ENCODE data around the gene MEX3A.

DNA sequence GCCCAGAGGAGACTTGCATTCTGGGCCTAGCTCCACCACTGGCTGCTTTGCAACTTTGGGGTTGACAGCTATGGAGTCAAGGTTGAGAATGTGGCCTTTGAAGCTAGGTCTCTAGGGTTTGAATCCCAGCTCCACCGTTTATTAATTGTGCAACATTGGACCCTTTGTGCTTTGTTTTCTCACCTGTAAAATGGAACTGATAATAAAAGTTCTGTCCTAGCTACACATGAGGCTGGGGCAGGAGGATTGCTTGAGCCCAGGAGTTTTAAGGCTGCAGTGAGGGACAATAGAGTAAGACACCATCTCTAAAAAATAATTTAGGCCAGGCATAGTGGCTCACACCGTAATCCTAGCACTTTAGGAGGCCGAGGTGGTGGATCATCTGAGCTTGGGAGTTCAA is 17.0 kb upstream of the MEX3A start:
- TF ChIP-seq, protein P1, sequence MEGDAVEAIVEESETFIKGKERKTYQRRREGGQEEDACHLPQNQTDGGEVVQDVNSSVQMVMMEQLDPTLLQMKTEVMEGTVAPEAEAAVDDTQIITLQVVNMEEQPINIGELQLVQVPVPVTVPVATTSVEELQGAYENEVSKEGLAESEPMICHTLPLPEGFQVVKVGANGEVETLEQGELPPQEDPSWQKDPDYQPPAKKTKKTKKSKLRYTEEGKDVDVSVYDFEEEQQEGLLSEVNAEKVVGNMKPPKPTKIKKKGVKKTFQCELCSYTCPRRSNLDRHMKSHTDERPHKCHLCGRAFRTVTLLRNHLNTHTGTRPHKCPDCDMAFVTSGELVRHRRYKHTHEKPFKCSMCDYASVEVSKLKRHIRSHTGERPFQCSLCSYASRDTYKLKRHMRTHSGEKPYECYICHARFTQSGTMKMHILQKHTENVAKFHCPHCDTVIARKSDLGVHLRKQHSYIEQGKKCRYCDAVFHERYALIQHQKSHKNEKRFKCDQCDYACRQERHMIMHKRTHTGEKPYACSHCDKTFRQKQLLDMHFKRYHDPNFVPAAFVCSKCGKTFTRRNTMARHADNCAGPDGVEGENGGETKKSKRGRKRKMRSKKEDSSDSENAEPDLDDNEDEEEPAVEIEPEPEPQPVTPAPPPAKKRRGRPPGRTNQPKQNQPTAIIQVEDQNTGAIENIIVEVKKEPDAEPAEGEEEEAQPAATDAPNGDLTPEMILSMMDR (IDR thresholded peaks at IDR 0.05), result no peak
- TF ChIP-seq EZH2phosphoT487 (IDR thresholded peaks at IDR 0.05), result no peak
- no peak for TF ChIP-seq EZH2 (IDR thresholded peaks at IDR 0.05)
